ENCODE measurements around the gene CXCL12.

Gene CXCL12

GRCh38 chr10:44383749-44384600 is 922 bp downstream of the CXCL12 start:
- DNase-seq = no peak

GRCh38 chr10:44382981-44383748 is 1.7 kb downstream of the CXCL12 start:
- no peak for DNase-seq

GRCh38 chr10:44382131-44382858 is 2.6 kb downstream of the CXCL12 start:
- no peak for DNase-seq

- DNase-seq = no peak
These were observed 3.9 kb downstream of the CXCL12 start for GRCh38 chr10:44380829-44381600.

GRCh38 chr10:44379907-44380306 is 5.0 kb downstream of the CXCL12 start:
- no peak for DNase-seq

- no peak for DNase-seq
These were observed 6.3 kb downstream of the CXCL12 start for GRCh38 chr10:44378626-44379025.

- no peak for DNase-seq
These were observed 7.1 kb downstream of the CXCL12 start for GRCh38 chr10:44377651-44378310.

GRCh38 chr10:44376472-44377099 is 8.3 kb downstream of the CXCL12 start:
- no peak for DNase-seq

GRCh38 chr10:44374155-44374554 is 10.7 kb downstream of the CXCL12 start:
- no peak for DNase-seq

- no peak for DNase-seq
These were observed 11.4 kb downstream of the CXCL12 start for GRCh38 chr10:44373341-44373995.

- DNase-seq = no peak
These were observed 12.7 kb downstream of the CXCL12 start for GRCh38 chr10:44372181-44372580.

GRCh38 chr10:44370731-44371248 is 14.1 kb downstream of the CXCL12 start:
- DNase-seq = no peak

- DNase-seq = no peak
These were observed 15.0 kb downstream of the CXCL12 start for GRCh38 chr10:44369854-44370253.

- no peak for DNase-seq
These were observed 15.6 kb downstream of the CXCL12 start for GRCh38 chr10:44369296-44369695.

- no peak for DNase-seq
These were observed 16.3 kb downstream of the CXCL12 start for GRCh38 chr10:44368637-44369036.

GRCh38 chr10:44366941-44367630 is 17.8 kb downstream of the CXCL12 start:
- DNase-seq = no peak

GRCh38 chr10:44364566-44364965 is 20.3 kb downstream of the CXCL12 start:
- no peak for DNase-seq

- no peak for DNase-seq
These were observed 21.2 kb downstream of the CXCL12 start for GRCh38 chr10:44363716-44364115.

GRCh38 chr10:44362866-44363711 is 21.8 kb downstream of the CXCL12 start:
- no peak for DNase-seq
